Stimulated activated CD8-positive, alpha-beta memory T cell treated with anti-CD3 and anti-CD28 coated beads, Interleukin-12 subunit alpha, Interleukin-12 subunit beta, amount 100 ng/mL, for 24 hours (primary cell): ENCODE measurements around the gene FHOD3.

Experiments
- DNase-seq: peaks from one replicate; pipeline ENCODE4 v3.0.0-alpha.2; 2020; ENCODE audit errors: extremely low read depth

Gene FHOD3

GRCh38 chr18:36593641-36594040 is 296.1 kb downstream of the FHOD3 start:
- DNase-seq: no peak

- no peak for DNase-seq
These were observed 297.1 kb downstream of the FHOD3 start for GRCh38 chr18:36594621-36595020.

- DNase-seq: no peak
These were observed 297.7 kb downstream of the FHOD3 start for GRCh38 chr18:36595046-36595817.

- no peak for DNase-seq
These were observed 298.3 kb downstream of the FHOD3 start for GRCh38 chr18:36595818-36596215.

GRCh38 chr18:36597636-36598035 is 300.1 kb downstream of the FHOD3 start:
- no peak for DNase-seq

- no peak for DNase-seq
These were observed 303.0 kb downstream of the FHOD3 start for GRCh38 chr18:36600548-36600947.

- DNase-seq: no peak
These were observed 303.8 kb downstream of the FHOD3 start for GRCh38 chr18:36601316-36601715.

- DNase-seq: no peak
These were observed 304.6 kb downstream of the FHOD3 start for GRCh38 chr18:36602071-36602470.

- no peak for DNase-seq
These were observed 305.1 kb downstream of the FHOD3 start for GRCh38 chr18:36602620-36603019.

GRCh38 chr18:36608107-36608506 is 310.6 kb downstream of the FHOD3 start:
- no peak for DNase-seq

- DNase-seq: no peak
These were observed 312.7 kb downstream of the FHOD3 start for GRCh38 chr18:36610258-36610657.

- DNase-seq: no peak
These were observed 313.1 kb downstream of the FHOD3 start for GRCh38 chr18:36610661-36611060.

GRCh38 chr18:36613069-36613468 is 315.6 kb downstream of the FHOD3 start:
- no peak for DNase-seq

GRCh38 chr18:36613810-36614209 is 316.3 kb downstream of the FHOD3 start:
- DNase-seq: no peak

- DNase-seq: no peak
These were observed 323.3 kb downstream of the FHOD3 start for GRCh38 chr18:36620788-36621187.

- no peak for DNase-seq
These were observed 325.1 kb downstream of the FHOD3 start for GRCh38 chr18:36622610-36623009.

GRCh38 chr18:36623091-36623490 is 325.6 kb downstream of the FHOD3 start:
- no peak for DNase-seq

- DNase-seq: no peak
These were observed 326.2 kb downstream of the FHOD3 start for GRCh38 chr18:36623681-36624190.

- no peak for DNase-seq
These were observed 327.1 kb downstream of the FHOD3 start for GRCh38 chr18:36624451-36625167.

- no peak for DNase-seq
These were observed 327.9 kb downstream of the FHOD3 start for GRCh38 chr18:36625386-36625785.

GRCh38 chr18:36627637-36628036 is 330.1 kb downstream of the FHOD3 start:
- DNase-seq: no peak

GRCh38 chr18:36628435-36629137 is 331.1 kb downstream of the FHOD3 start:
- DNase-seq: no peak
